Psoas muscle (tissue), 8 donors: ENCODE data around the gene BAK1. TPM values are rescaled to one million over a fixed set of nuclear protein-coding genes. Genes with fewer than 3 reads are reported as not detected.

Source experiments
- ATAC-seq, 4 donors: fragments of 200-7000 bp; cut with Tn5 transposase; one replicate each; pipeline ENCODE4 v1.9.1; 2020; ENCODE audit warnings: moderate library complexity in 3 of 4, mild to moderate bottlenecking in 2 of 4
- DNase-seq, 2 donors: peaks; one replicate each; pipeline ENCODE4 v3.0.0-alpha.2; 2020
- H3K27ac ChIP-seq: fragments of 200-600 bp; one replicate; pipeline ENCODE4 v1.8.0; 2022
- H3K27me3 ChIP-seq, 3 donors: fragments of 200-600 bp in 1 of 3; one replicate each; pipeline versions ENCODE4 v1.6.1 to v1.8.0; 2013 to 2022; ENCODE audit warnings: low read length in 2 of 3, mild to moderate bottlenecking in 2 of 3, moderate library complexity in 1 of 3; ENCODE audit not compliant: insufficient read depth in 3 of 3
- H3K36me3 ChIP-seq, 2 donors: fragments of 200-600 bp in 1 of 2; one replicate each; pipeline versions ENCODE4 v1.6.1 to v1.8.0; 2013 to 2022; ENCODE audit warnings: low read depth in 1 of 2, mild to moderate bottlenecking in 1 of 2, moderate library complexity in 1 of 2; ENCODE audit not compliant: insufficient read depth in 1 of 2
- H3K4me1 ChIP-seq: fragments of 200-600 bp; one replicate; pipeline ENCODE4 v1.8.0; 2022
- H3K4me3 ChIP-seq: fragments of 200-600 bp; one replicate; pipeline ENCODE4 v1.8.0; 2022; ENCODE audit warnings: mild to moderate bottlenecking
- H3K9me3 ChIP-seq: fragments of 200-600 bp; one replicate; pipeline ENCODE4 v1.8.0; 2022
- CTCF ChIP-seq: fragments of 200-600 bp; IDR thresholded peaks from one replicate; pipeline ENCODE4 v1.8.0; 2022; ENCODE audit warnings: antibody characterized with exemption
- WGBS, 3 donors: extraction: QIAGEN DNeasy Blood & Tissue Kit; methylation state at CpG; one replicate each; pipeline versions ENCODE4 v1.1.6 to v1.1.7; 2013; 5-methylcytosine and 5-hydroxymethylcytosine counted together
- intact Hi-C, 2 donors: fragments of 100-400 bp; cut with DNase I; formaldehyde crosslinking; loops; one replicate each; pipeline versions ENCODE4 v1.11.0 to v1.14.2; 2022
- polyA plus RNA-seq, 3 donors: library from polyadenylated mRNA; stranded (reverse); fragments of 200-250 nt; gene quantifications; one replicate each; pipeline ENCODE4 v1.2.3, GENCODE V29; 2013
- total RNA-seq, 4 donors: library from RNA; stranded (reverse); fragmentation: NEBNext Ultra II Directional in 2 of 4; extraction: Animal tissue kit (Norgen Biotek cat#: 25700) in 2 of 4; gene quantifications; one replicate each; pipeline versions ENCODE4 v1.2.1 to v1.2.4, GENCODE V29; 2021 to 2023
- donor health status: healthy with polysubstance abuse.
- donor health status: DM: no; HTN: no; CAD: no; lungs with moderate emphysema.
- donor health status: Bipolar disorder and iron deficiency.
- donor health status: healthy.
- donor health status: DM: yes; HTN: yes; CAD: no.
- donor health status: DM: no; HTN: no; CAD: no.
- donor health status: DM: no; HTN: no; CAD: no.
- donor health status: DM: yes; HTN: yes; CAD: no.

The BAK1 gene
- total and polyA plus RNA-seq, 7 donors, result 10.3 to 55.9 (median 19.8) TPM

- intact Hi-C loops, result loop anchor here (2.0 to 10.0 kb wide), 6 partner anchors 47 to 569 kb away; no protein-coding TSS in a partner anchor
- H3K4me1 ChIP-seq, result peaks cover 20% of the 10 kb centered on the region
- peak overlapping the region; percentile 39 for H3K4me3 ChIP-seq
- no peaks in the 10 kb centered on the region for H3K36me3 ChIP-seq
- TF ChIP-seq CTCF, result peak; percentile 98
- H3K27me3 ChIP-seq, result no peaks in the 10 kb centered on the region
- H3K9me3 ChIP-seq, result no peaks in the 10 kb centered on the region
- H3K27ac ChIP-seq, result no peak overlapping the region
- DNase-seq, result peak; percentile 84 to 89
- whole genome bisulfite sequencing, 3 donors, result 9 to 12% (median 10%) methylated on average over 14 of the region's 14 CpGs
- ATAC-seq, result peak; percentile 48 to 62 (median 56)
These were observed 5.5 kb upstream of the BAK1 start for GRCh38 chr6:33585403-33586107.

GRCh38 chr6:33584700-33585402 lies 4.8 kb upstream of the BAK1 start:
- Histone ChIP-seq H3K4me1 (peaks cover 13% of the 10 kb centered on the region), H3K4me3 (no peak overlapping the region), H3K36me3 (no peaks in the 10 kb centered on the region), H3K27ac (no peak overlapping the region), H3K27me3 (no peaks in the 10 kb centered on the region), H3K9me3 (no peaks in the 10 kb centered on the region)
- no peak for TF ChIP-seq CTCF
- ATAC-seq, result no peak
- WGBS, 3 donors, result 79 to 85% (median 85%) methylated on average over 11 of the region's 11 CpGs
- no peak for DNase-seq
- intact Hi-C loops, result loop anchor here (2.0 to 10.0 kb wide), 6 partner anchors 47 to 570 kb away; no protein-coding TSS in a partner anchor

- ATAC-seq (no peak), DNase-seq (no peak)
- TF ChIP-seq CTCF, result no peak
- intact Hi-C loops, result loop anchor here (2.0 to 10.0 kb wide), 2 partner anchors 119 to 571 kb away; no protein-coding TSS in a partner anchor
- Histone ChIP-seq H3K27ac (no peak overlapping the region), H3K36me3 (no peaks in the 10 kb centered on the region), H3K4me1 (peaks cover 5% of the 10 kb centered on the region), H3K9me3 (no peaks in the 10 kb centered on the region), H3K4me3 (no peak overlapping the region), H3K27me3 (no peaks in the 10 kb centered on the region)
- WGBS, 3 donors, result 67 to 79% (median 76%) methylated on average over 8 of the region's 8 CpGs
These were observed 3.6 kb upstream of the BAK1 start for GRCh38 chr6:33583591-33584155.

GRCh38 chr6:33581186-33581585 lies 1.1 kb upstream of the BAK1 start:
- no peak for TF ChIP-seq CTCF
- ATAC-seq, result no peak

More at GRCh38 chr6:33581186-33581585, 1.1 kb upstream of the BAK1 start:
- Histone ChIP-seq H3K4me1 (peaks cover 3% of the 10 kb centered on the region), H3K27me3 (no peaks in the 10 kb centered on the region), H3K36me3 (peaks cover 4 to 11% of the 10 kb centered on the region in 2 donors), H3K9me3 (no peaks in the 10 kb centered on the region), H3K27ac (no peak overlapping the region), H3K4me3 (no peak overlapping the region)
- intact Hi-C loops, result loop anchor here (10.0 kb wide), 1 partner anchor 574 kb away; no protein-coding TSS in a partner anchor
- no peak for DNase-seq
- 89 to 93% (median 93%) methylated on average over 5 of the region's 5 CpGs for WGBS, 3 donors
